ENCODE results near the gene CEP89. TPM values are rescaled to one million over a fixed set of nuclear protein-coding genes. Genes with fewer than 3 reads are reported as not detected.

CEP89 gene
- total RNA-seq, 2 experiments from 2014 or later, result 18.7 to 25.9 TPM

GRCh38 chr19:32933571-32933970, 38.2 kb downstream of the CEP89 start:
- Mint-ChIP-seq H3K4me1 (no peaks in the 10 kb centered on the region), H3K27me3 (no peaks in the 10 kb centered on the region), H3K9me3 (peaks cover 5% of the 10 kb centered on the region), H3K36me3 (ENCODE audit: low read depth) (peaks cover 31% of the 10 kb centered on the region), H3K27ac (no peak overlapping the region), H3K4me3 (no peak overlapping the region)
- ChIA-PET CTCF (no interaction called here), POLR2A (no interaction called here)
- no peak for DNase-seq

DNA sequence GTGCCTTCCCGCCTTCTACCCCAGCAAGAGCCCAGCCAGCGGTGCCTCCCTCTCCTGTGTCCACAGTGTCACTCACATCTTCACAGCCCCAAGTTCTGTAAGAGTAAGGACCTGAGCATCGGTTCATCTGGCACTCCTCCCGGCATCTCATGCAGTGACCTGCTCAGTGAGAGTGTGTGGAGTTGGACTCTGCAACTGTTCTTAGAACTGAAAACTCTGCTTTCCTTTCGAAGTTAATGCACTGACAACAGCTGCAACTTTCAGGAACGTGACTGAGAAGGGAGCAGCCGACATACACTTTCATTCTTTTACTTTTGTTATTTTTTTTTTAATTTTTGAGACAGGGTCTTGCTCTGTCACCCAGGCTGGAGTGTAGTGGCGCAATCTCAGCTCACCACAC, 41.2 kb downstream of the CEP89 start:
- no peaks in the 10 kb centered on the region for H3K4me1 Mint-ChIP-seq
- no peaks in the 10 kb centered on the region for H3K27me3 Mint-ChIP-seq
- peaks cover 40% of the 10 kb centered on the region for H3K36me3 Mint-ChIP-seq (ENCODE audit: low read depth)
- DNase-seq, result no peak
- no peak overlapping the region for H3K4me3 Mint-ChIP-seq
- H3K27ac Mint-ChIP-seq, result no peak overlapping the region
- CTCF ChIA-PET, result interaction anchor here (1.1 kb wide), 1 partner anchor 41 kb away, joined by 3 read pairs; the partner anchor contains the start of genes CEP89 and FAAP24
- H3K9me3 Mint-ChIP-seq, result peaks cover 9% of the 10 kb centered on the region
- POLR2A ChIA-PET, result no interaction called here

- H3K4me1 Mint-ChIP-seq, result no peaks in the 10 kb centered on the region
- no peak for DNase-seq
- POLR2A ChIA-PET, result no interaction called here
- no peak overlapping the region for H3K27ac Mint-ChIP-seq
- H3K9me3 Mint-ChIP-seq, result peaks cover 9% of the 10 kb centered on the region
- no peak overlapping the region for H3K4me3 Mint-ChIP-seq
- no peaks in the 10 kb centered on the region for H3K27me3 Mint-ChIP-seq
- peaks cover 41% of the 10 kb centered on the region for H3K36me3 Mint-ChIP-seq (ENCODE audit: low read depth)
- CTCF ChIA-PET, result interaction anchor here (0.6 kb wide), 2 partner anchors 15 to 32 kb away, joined by 3 to 5 read pairs; no protein-coding TSS in a partner anchor
These were observed 43.0 kb downstream of the CEP89 start for GRCh38 chr19:32928806-32929205.

- Mint-ChIP-seq H3K4me1 (no peaks in the 10 kb centered on the region), H3K4me3 (no peak overlapping the region), H3K9me3 (peaks cover 9% of the 10 kb centered on the region), H3K27ac (no peak overlapping the region), H3K27me3 (no peaks in the 10 kb centered on the region), H3K36me3 (ENCODE audit: low read depth) (peaks cover 22% of the 10 kb centered on the region)
- DNase-seq, result no peak
- ChIA-PET POLR2A (no interaction called here), CTCF (interaction anchor here (0.7 to 2.2 kb wide), 2 partner anchors 29 to 52 kb away, joined by 3 to 5 read pairs; no protein-coding TSS in a partner anchor)
These were observed 47.6 kb downstream of the CEP89 start for GRCh38 chr19:32924200-32924599.

GRCh38 chr19:32921624-32922023, 50.1 kb downstream of the CEP89 start:
- no peak overlapping the region for H3K4me3 Mint-ChIP-seq
- H3K27me3 Mint-ChIP-seq, result no peaks in the 10 kb centered on the region
- H3K27ac Mint-ChIP-seq, result no peak overlapping the region
- peaks cover 12% of the 10 kb centered on the region for H3K36me3 Mint-ChIP-seq (ENCODE audit: low read depth)
- no peaks in the 10 kb centered on the region for H3K9me3 Mint-ChIP-seq
- ChIA-PET CTCF (interaction anchor here (0.6 to 1.1 kb wide), 2 partner anchors 11 to 626 kb away, joined by 3 to 4 read pairs; no protein-coding TSS in a partner anchor), POLR2A (no interaction called here)
- peaks cover 7% of the 10 kb centered on the region for H3K4me1 Mint-ChIP-seq
- DNase-seq, result no peak

DNA sequence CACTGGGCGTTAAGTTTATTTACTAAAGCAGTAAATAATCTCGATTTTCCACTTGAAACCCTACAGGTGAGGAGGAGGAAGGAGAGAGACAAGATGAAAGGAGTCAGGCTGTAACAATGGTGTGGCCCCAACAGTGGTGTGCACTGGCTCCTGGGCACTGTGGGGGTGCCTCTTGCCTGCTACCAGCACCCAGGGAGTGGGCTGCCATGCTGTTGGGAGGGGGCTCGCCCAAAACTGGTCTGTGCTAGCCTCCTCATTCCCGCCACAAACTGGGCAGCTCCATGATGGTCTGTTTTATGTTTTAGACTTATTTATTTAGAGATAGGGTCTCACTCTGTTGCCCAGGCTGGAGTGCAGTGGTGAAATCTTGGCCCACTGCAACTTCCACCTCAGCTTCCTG, 52.4 kb downstream of the CEP89 start:
- DNase-seq, result no peak
- H3K27me3 Mint-ChIP-seq, result no peaks in the 10 kb centered on the region
- peaks cover 7% of the 10 kb centered on the region for H3K4me1 Mint-ChIP-seq
- ChIA-PET CTCF (no interaction called here), POLR2A (no interaction called here)
- no peak overlapping the region for H3K27ac Mint-ChIP-seq
- peaks cover 9% of the 10 kb centered on the region for H3K36me3 Mint-ChIP-seq (ENCODE audit: low read depth)
- H3K4me3 Mint-ChIP-seq, result no peak overlapping the region
- no peaks in the 10 kb centered on the region for H3K9me3 Mint-ChIP-seq

DNA sequence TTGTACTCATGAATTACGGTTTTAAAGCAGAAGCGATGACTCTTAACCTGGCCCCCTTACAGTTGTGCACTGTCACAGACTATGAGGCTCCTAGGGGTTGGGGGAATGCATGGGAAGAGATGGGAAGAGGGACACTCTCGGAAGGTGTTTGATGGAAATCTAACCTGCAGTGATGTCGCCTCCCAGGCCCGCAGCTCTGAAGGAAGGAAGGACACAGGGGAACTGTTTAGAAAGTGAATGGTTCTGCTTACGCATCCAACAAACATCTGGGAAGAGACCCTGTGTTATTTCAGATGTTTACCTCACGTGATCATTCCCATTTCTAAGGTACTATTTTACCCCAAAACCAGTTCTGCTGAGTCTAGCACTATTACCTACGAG, 54.2 kb downstream of the CEP89 start:
- CTCF ChIA-PET, result no interaction called here
- Mint-ChIP-seq H3K27me3 (no peaks in the 10 kb centered on the region), H3K27ac (peak overlapping the region; percentile 50), H3K36me3 (ENCODE audit: low read depth) (peaks cover 7% of the 10 kb centered on the region), H3K4me3 (no peak overlapping the region), H3K9me3 (no peaks in the 10 kb centered on the region), H3K4me1 (peaks cover 7% of the 10 kb centered on the region)
- POLR2A ChIA-PET, result no interaction called here
- DNase-seq, result no peak

- H3K4me3 Mint-ChIP-seq, result no peak overlapping the region
- CTCF ChIA-PET, result no interaction called here
- DNase-seq, result no peak
- peaks cover 7% of the 10 kb centered on the region for H3K4me1 Mint-ChIP-seq
- POLR2A ChIA-PET, result no interaction called here
- H3K9me3 Mint-ChIP-seq, result no peaks in the 10 kb centered on the region
- H3K27ac Mint-ChIP-seq, result peak overlapping the region; percentile 57
- H3K36me3 Mint-ChIP-seq (ENCODE audit: low read depth), result peaks cover 9% of the 10 kb centered on the region
- no peaks in the 10 kb centered on the region for H3K27me3 Mint-ChIP-seq
These were observed 54.7 kb downstream of the CEP89 start for GRCh38 chr19:32916969-32917615.

- no peaks in the 10 kb centered on the region for H3K9me3 Mint-ChIP-seq
These were observed 56.7 kb downstream of the CEP89 start for GRCh38 chr19:32914879-32915660.

DNA sequence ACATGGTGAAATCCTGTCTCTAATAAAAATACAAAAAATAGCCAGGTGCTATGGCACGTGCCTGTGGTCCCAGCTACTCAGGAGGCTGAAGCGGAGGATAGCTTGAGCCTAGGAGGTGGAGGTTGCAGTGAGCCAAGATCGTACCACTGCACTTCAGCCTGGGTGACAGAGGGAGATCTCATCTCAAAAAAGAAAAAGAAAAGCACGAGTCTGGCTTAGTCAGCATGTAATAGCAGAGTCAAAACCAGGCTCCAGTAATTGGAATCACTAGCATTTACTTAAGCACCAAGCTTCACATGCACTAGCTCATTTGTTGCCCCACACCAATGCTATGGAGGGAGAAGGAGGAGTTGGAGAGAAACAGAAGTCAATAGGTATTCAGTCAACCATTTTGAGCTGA, 60.3 kb downstream of the CEP89 start:
- ChIA-PET CTCF (no interaction called here), POLR2A (no interaction called here)
- Mint-ChIP-seq H3K4me3 (no peak overlapping the region), H3K9me3 (no peaks in the 10 kb centered on the region), H3K4me1 (no peaks in the 10 kb centered on the region), H3K36me3 (ENCODE audit: low read depth) (peaks cover 19% of the 10 kb centered on the region), H3K27me3 (no peaks in the 10 kb centered on the region), H3K27ac (no peak overlapping the region)
- DNase-seq, result no peak

More at GRCh38 chr19:32914879-32915660, 56.7 kb downstream of the CEP89 start:
- ChIA-PET POLR2A (interaction anchor here (0.6 to 0.7 kb wide), 2 partner anchors 129 to 510 kb away, joined by 4 to 5 read pairs; partner anchors contain the start of gene DPY19L3), CTCF (interaction anchor here (0.7 kb wide), 1 partner anchor 45 kb away, joined by 7 read pairs; no protein-coding TSS in a partner anchor)
- Mint-ChIP-seq H3K27ac (no peak overlapping the region), H3K27me3 (no peaks in the 10 kb centered on the region), H3K4me3 (no peak overlapping the region), H3K4me1 (peaks cover 7% of the 10 kb centered on the region), H3K36me3 (ENCODE audit: low read depth) (peaks cover 9% of the 10 kb centered on the region)
- DNase-seq, result no peak

DNA sequence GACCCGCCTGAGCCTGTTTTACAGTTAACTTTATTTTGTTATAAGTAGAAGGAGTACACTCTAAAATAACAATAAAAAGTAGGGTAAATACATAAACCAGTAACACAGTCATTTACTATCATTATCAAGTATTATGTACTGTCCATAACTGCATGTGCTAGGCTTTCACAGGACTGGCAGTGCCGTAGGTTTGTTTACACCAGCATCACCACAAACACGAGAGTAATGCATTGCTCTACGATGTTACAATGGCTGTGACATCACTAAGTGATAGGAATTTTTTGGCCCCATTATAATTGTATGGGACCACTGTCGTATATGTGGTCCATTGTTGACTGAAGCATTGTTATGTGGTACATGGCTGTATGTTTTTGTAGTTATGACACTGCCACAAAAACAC, 60.9 kb downstream of the CEP89 start:
- no peak for DNase-seq
- ChIA-PET CTCF (no interaction called here), POLR2A (no interaction called here)
- Mint-ChIP-seq H3K4me1 (no peaks in the 10 kb centered on the region), H3K4me3 (no peak overlapping the region), H3K9me3 (peaks cover 4% of the 10 kb centered on the region), H3K27me3 (no peaks in the 10 kb centered on the region), H3K36me3 (ENCODE audit: low read depth) (peaks cover 23% of the 10 kb centered on the region), H3K27ac (no peak overlapping the region)

- POLR2A ChIA-PET, result no interaction called here
- peaks cover 24% of the 10 kb centered on the region for H3K36me3 Mint-ChIP-seq (ENCODE audit: low read depth)
- no peak overlapping the region for H3K27ac Mint-ChIP-seq
- H3K4me3 Mint-ChIP-seq, result no peak overlapping the region
- H3K9me3 Mint-ChIP-seq, result peaks cover 5% of the 10 kb centered on the region
- H3K4me1 Mint-ChIP-seq, result no peaks in the 10 kb centered on the region
- no peaks in the 10 kb centered on the region for H3K27me3 Mint-ChIP-seq
- DNase-seq, result no peak
- CTCF ChIA-PET, result no interaction called here
These were observed 61.7 kb downstream of the CEP89 start for GRCh38 chr19:32910094-32910493.

- H3K4me1 Mint-ChIP-seq, result no peaks in the 10 kb centered on the region
- POLR2A ChIA-PET, result no interaction called here
- H3K9me3 Mint-ChIP-seq, result peaks cover 5% of the 10 kb centered on the region
- no peak for DNase-seq
- peaks cover 24% of the 10 kb centered on the region for H3K36me3 Mint-ChIP-seq (ENCODE audit: low read depth)
- CTCF ChIA-PET, result interaction anchor here (0.5 kb wide), 1 partner anchor 376 kb away, joined by 3 read pairs; no protein-coding TSS in a partner anchor
- no peak overlapping the region for H3K27ac Mint-ChIP-seq
- H3K27me3 Mint-ChIP-seq, result no peaks in the 10 kb centered on the region
- no peak overlapping the region for H3K4me3 Mint-ChIP-seq
These were observed 62.5 kb downstream of the CEP89 start for GRCh38 chr19:32909257-32909656.
